ENCODE data around the gene DEPP1.

GRCh38 chr10:44978570-44979280, at the start of gene DEPP1:
- TF ChIP-seq CTCF (IDR thresholded peaks at IDR 0.05; ENCODE audit: insufficient read depth, low read length, poor library complexity, severe bottlenecking) (no peak), EZH2phosphoT487 (conservative IDR thresholded peaks at IDR 0.05; ENCODE audit: low read length) (no peak)

All from SU-DHL-6 (cell line).